Lower leg skin (tissue), 4 donors: Measurements from ENCODE around the gene CDK17. TPM values are rescaled to one million over a fixed set of nuclear protein-coding genes. Genes with fewer than 3 reads are reported as not detected.

Experiments used
- DNase-seq, 2 donors: peaks; one replicate each; pipeline ENCODE4 v3.0.0-alpha.2; 2019; ENCODE audit warnings: low spot score in 2 of 2
- H3K4me3 ChIP-seq: fragments of 200-600 bp; sonication (generic); 2 replicates; pipeline ENCODE4 v1.5.1; 2017; ENCODE audit warnings: mild to moderate bottlenecking, low read depth; ENCODE audit not compliant: poor library complexity, severe bottlenecking
- POLR2A ChIP-seq, 2 donors: fragments of 450-650 bp; IDR thresholded peaks; one replicate each; pipeline ENCODE4 v1.6.1; 2016 to 2017; ENCODE audit warnings: antibody characterized with exemption in 2 of 2, mild to moderate bottlenecking in 1 of 2, moderate library complexity in 1 of 2
- WGBS, 2 donors: methylation state at CpG; one replicate each; pipeline ENCODE4 v1.1.5; 2018; 5-methylcytosine and 5-hydroxymethylcytosine counted together
- intact Hi-C: fragments of 100-400 bp; cut with DNase I; formaldehyde crosslinking; loops from one replicate; pipeline ENCODE4 v1.15.0; 2023; ENCODE audit warnings: low total_unique reads
- total RNA-seq, 4 donors: library from RNA; depleted of rRNA; stranded (reverse); fragments of >200 nt; gene quantifications; one replicate each; pipeline ENCODE4 v1.1.0, GENCODE V29; 2016
- TF ChIP-seq, protein P1 (sequence below), 3 donors: fragments of 450-650 bp; IDR thresholded peaks; one replicate each; pipeline ENCODE4 v1.5.1; 2016; ENCODE audit warnings: antibody characterized with exemption in 3 of 3, mild to moderate bottlenecking in 3 of 3, moderate library complexity in 2 of 3

CDK17 gene
- total RNA-seq, 4 donors from 2014 or later: 27.3 to 41.9 (median 30.8) TPM

DNA sequence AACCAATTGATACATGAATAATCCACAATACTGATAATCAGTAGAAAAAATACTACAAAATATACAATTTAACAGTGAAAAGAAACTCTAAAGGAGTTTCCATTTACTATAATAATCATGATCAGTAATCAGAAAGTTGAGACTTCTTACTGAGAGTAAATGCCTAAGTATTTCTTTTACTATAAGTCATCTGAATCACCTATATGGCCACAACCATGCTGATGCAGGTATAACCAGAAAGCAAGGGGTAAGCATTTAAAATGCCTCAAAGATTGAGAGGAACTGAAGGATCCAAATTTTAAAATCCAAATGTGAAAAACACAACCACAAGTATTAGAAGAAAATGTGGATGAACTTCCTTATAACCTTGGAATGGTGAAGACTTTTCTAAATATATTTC lies 23.4 kb downstream of the CDK17 start:
- DNase-seq: no peak
- intact Hi-C loops: no loop called here
- no peak for TF ChIP-seq POLR2A (IDR thresholded peaks at IDR 0.05)
- TF ChIP-seq, protein P1, sequence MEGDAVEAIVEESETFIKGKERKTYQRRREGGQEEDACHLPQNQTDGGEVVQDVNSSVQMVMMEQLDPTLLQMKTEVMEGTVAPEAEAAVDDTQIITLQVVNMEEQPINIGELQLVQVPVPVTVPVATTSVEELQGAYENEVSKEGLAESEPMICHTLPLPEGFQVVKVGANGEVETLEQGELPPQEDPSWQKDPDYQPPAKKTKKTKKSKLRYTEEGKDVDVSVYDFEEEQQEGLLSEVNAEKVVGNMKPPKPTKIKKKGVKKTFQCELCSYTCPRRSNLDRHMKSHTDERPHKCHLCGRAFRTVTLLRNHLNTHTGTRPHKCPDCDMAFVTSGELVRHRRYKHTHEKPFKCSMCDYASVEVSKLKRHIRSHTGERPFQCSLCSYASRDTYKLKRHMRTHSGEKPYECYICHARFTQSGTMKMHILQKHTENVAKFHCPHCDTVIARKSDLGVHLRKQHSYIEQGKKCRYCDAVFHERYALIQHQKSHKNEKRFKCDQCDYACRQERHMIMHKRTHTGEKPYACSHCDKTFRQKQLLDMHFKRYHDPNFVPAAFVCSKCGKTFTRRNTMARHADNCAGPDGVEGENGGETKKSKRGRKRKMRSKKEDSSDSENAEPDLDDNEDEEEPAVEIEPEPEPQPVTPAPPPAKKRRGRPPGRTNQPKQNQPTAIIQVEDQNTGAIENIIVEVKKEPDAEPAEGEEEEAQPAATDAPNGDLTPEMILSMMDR (IDR thresholded peaks at IDR 0.05): no peak
- H3K4me3 ChIP-seq: no peak overlapping the region

DNA sequence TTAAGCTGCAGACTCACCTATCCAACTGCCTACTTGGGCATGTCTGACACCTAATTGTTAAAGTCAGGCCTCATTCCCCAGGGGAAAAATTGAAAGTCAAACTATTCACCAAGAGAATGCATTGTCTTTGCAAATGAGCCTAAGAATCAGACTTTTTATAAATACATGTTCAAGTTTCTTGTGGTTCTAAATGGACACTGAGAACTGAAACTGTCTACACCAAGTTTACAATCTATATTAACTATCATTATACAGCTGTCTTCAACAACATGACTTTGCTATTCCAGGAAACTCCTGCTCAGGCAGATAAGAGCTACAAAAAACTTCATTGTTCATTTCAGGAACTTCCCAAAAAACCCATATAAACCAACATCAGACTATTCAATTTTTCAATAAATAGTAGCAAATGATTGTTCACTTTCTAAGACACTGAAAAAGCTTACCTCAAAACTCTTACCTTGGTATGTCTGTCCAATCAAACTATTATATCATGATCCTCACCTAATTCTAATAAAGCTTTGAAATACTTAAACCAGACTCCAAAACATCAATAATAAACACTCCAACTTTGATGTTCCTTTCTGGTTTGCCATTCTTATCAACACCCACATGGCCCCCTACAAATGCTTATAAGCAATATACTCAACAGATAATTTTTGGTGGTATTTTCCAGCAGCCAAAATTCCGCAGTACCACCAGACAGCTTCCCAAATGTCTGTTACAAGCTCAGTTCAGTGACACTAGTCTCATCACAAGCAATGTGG lies 24.2 kb downstream of the CDK17 start:
- no peak overlapping the region for H3K4me3 ChIP-seq
- 94 to 100% methylated on average over 1 of the region's 1 CpG for WGBS, 2 donors
- no peak for TF ChIP-seq POLR2A (IDR thresholded peaks at IDR 0.05)
- TF ChIP-seq, protein P1 (IDR thresholded peaks at IDR 0.05): no peak
- intact Hi-C loops: no loop called here
- no peak for DNase-seq

DNA sequence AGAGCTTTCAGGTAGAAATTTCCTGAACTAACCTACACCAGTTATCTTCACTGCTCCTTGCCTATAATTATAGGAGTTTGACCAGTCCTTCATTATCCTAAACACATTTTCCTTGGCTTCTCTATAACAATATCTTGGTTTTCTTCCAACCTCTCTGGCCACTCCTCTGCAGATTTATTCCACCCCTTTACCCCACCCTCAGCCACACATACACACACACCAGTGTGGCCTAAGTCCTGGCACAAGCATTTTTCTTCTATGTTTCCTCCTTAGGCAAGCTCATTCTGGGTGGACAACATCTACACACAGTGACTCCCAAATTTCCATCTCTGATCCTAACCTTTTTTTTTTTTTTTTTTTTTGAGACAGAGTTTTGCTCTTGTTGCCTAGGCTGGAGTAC lies 25.1 kb downstream of the CDK17 start:
- no peak for TF ChIP-seq POLR2A (IDR thresholded peaks at IDR 0.05)
- TF ChIP-seq, protein P1 (IDR thresholded peaks at IDR 0.05): no peak
- no peak overlapping the region for H3K4me3 ChIP-seq
- intact Hi-C loops: no loop called here
- DNase-seq: no peak

DNA sequence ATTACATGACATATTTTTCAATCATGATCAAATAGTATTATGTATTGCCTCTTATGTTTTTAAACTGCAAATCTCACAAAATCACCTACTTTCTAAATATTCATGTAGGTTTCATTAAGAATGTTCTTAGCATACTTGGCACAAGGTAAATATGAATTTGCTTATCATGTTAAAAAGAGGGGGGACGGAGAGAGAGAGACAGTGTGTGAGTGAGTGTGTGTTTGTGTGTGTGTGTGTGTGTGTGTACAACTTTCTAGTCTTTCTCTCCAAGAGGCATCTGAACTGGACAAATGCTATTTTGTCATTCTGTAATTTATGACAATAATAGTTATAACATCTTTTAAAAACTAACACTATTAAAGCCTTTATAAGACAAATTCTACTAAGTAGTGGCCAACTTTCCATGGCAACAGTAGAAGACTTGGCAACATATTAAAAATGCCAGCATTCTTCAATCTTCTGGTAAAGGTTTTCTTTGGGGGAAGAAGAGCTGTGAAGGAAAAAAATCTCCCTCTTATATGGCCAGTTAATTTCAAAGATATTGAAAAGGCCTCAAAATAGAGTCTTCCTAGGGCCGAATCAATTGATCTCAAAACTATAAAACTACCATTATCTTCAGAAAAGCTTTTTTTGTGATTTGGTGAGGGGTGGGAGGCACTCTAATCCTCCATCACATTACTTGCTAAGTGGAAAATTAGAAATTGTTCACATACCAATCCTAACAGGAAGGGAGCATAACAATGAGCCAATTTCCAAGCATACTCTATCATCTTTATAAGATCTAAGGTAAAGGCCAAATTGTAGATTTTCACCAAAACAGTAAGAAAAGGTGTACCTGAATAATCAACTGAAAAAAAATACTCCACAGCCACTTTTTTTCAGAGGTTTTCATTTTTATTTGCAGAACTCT lies 28.2 kb downstream of the CDK17 start:
- DNase-seq: no peak
- WGBS, 2 donors: 69 to 72% methylated on average over 2 of the region's 2 CpGs
- intact Hi-C loops: no loop called here
- no peak for TF ChIP-seq POLR2A (IDR thresholded peaks at IDR 0.05)
- TF ChIP-seq, protein P1 (IDR thresholded peaks at IDR 0.05): no peak
- H3K4me3 ChIP-seq: no peak overlapping the region

DNA sequence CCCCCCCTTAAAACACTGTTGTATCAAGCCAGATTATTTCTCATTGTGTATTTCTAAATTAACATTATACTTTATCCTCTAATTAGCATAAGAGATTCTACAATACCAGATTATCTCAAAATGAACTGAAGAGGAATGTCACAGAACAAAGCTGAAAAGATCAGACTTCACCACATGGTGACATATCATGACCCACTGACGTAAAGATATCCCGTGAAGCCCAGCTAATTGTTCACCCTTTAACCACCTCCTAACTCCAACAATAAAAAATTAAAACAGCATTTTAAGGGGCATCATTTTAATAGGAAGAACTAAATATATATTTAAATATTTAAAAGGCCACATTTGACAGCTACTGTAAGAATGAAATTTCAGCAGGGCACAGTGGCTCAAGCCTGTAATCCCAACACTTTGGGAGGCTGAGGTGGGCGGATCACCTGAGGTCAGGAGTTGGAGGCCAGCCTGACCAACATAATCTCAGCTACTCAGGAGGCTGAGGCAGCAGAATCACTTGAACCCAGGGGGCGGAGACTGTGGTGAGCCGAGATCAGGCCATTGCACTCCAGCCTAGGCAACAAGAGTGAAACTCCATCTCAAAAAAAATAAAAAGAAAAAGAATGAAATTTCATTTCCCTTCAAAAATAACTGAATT lies 29.0 kb downstream of the CDK17 start:
- TF ChIP-seq POLR2A (IDR thresholded peaks at IDR 0.05): no peak
- TF ChIP-seq, protein P1 (IDR thresholded peaks at IDR 0.05): no peak
- no peak for DNase-seq
- intact Hi-C loops: no loop called here
- 77 to 82% methylated on average over 5 of the region's 5 CpGs for WGBS, 2 donors
- H3K4me3 ChIP-seq: no peak overlapping the region
